GM23248 (cell line): ENCODE results near the gene SDC1.

Experiments used
- EZH2 ChIP-seq: fragments of 200-600 bp; sonication (generic); IDR thresholded peaks from 2 replicates; pipeline ENCODE4 v1.6.1; 2018; ENCODE audit warnings: antibody characterized with exemption, mild to moderate bottlenecking; ENCODE audit not compliant: insufficient read depth, poor library complexity, severe bottlenecking
- EZH2phosphoT487 ChIP-seq: fragments of 200-600 bp; sonication (generic); IDR thresholded peaks from 2 replicates; pipeline ENCODE4 v1.6.1; 2018; ENCODE audit warnings: antibody characterized with exemption, moderate library complexity, mild to moderate bottlenecking, low read depth; ENCODE audit not compliant: insufficient read depth

- TF ChIP-seq EZH2phosphoT487, result no peak
- no peak for TF ChIP-seq EZH2
Observed at GRCh38 chr2:20205069-20205468, 19.9 kb downstream of the SDC1 start.
